HT1080 (cell line): Measurements from ENCODE around the gene INPP5A. TPM values are rescaled to one million over a fixed set of nuclear protein-coding genes. Genes with fewer than 3 reads are reported as not detected.
"Not testable (repeated sequence)": the region's sequence is repeated elsewhere in the genome, so short reads cannot be mapped to it uniquely, and the experiment has no call there.

Source experiments
- DNase-seq: peaks from one replicate; pipeline ENCODE4 v3.0.0-alpha.2; 2015; ENCODE audit warnings: low read depth
- total RNA-seq: library from RNA; depleted of rRNA; stranded (reverse); fragments of >200 nt; shearing (Covaris generic); gene quantifications from 2 replicates; pipeline ENCODE4 v1.2.3, GENCODE V29; 2014

The INPP5A gene
- total RNA-seq, 1 experiment from 2014 or later: 34.4 TPM

- no peak for DNase-seq
These were observed 255.6 kb downstream of the INPP5A start for GRCh38 chr10:132793213-132793612.

GRCh38 chr10:132793871-132794849, 256.6 kb downstream of the INPP5A start:
- DNase-seq: no peak

- no peak for DNase-seq
These were observed 259.3 kb downstream of the INPP5A start for GRCh38 chr10:132796846-132797245.

DNA sequence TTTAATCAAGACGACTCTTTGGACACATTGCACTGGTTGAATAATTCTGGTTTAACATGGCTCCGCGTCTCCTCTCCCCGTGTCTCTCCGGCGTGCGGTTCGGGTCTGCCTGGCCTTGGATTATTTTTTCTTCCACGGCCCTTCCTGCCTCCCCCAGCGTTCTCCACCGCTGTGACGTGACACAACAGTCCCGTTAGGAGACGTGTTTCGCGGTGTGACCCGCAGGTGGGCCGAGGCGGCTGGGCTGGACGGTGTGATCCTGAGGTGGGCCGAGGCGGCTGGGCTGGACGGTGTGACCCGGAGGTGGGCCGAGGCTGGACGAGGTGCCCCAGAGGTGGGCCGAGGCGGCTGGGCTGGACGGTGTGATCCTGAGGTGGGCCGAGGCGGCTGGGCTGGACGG, 260.4 kb downstream of the INPP5A start:
- not testable (repeated sequence) for DNase-seq

DNA sequence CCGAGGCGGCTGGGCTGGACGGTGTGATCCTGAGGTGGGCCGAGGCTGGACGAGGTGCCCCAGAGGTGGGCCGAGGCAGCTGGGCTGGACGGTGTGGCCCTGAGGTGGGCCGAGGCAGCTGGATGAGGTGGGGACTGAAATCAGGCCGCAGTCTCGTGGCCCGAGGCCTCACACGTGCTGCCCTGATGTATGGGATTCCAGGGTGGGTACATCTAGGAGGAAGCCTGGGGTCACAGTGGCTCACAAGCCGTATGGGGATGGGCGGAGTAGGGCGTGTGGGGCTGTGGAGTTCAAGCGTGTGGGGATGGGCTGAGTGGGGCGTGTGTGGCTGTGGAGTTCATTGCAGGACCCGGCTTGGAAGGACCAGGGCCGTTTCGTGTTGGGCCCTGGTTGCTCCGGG, 260.8 kb downstream of the INPP5A start:
- no peak for DNase-seq

DNA sequence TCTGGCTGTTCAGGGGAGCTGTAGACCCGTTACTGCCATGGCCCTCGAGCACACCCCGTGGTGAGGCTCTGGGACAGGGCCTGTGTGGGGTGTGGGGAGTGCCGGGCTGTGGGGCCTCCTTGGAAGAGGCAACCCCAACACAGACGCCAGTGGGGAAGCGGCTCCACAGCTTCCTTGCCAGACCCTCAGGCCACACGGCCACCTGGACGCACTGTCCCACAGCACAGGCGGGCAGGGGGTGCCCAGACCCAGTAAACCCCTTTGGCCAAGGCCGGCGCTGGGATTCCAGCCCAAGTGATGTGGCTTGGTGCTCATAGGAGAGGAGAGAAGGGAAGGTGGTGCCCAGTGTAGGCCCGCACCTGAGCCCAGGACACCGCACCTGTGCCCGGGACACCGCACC, 261.3 kb downstream of the INPP5A start:
- no peak for DNase-seq

GRCh38 chr10:132799865-132800264, 262.3 kb downstream of the INPP5A start:
- DNase-seq: no peak

DNA sequence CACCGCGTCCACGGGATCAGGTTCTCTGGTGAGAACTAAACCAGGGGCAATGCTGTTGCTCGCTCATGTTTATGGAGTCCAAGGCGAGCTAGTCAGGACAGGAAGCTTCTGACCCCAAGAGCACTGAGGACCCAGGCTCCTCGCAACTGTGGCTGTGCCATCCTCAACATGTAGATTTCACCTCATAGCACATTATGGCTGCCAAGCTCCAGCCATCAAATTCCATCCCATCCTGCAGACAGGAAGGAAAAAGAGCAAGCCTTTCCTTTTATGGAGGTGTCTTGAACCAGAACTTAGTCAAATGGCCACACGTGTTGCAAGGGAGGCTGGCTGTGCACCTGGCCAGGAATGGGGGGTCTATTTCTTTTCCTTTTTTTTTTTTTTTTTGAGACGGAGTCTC, 264.5 kb downstream of the INPP5A start:
- DNase-seq: no peak

DNA sequence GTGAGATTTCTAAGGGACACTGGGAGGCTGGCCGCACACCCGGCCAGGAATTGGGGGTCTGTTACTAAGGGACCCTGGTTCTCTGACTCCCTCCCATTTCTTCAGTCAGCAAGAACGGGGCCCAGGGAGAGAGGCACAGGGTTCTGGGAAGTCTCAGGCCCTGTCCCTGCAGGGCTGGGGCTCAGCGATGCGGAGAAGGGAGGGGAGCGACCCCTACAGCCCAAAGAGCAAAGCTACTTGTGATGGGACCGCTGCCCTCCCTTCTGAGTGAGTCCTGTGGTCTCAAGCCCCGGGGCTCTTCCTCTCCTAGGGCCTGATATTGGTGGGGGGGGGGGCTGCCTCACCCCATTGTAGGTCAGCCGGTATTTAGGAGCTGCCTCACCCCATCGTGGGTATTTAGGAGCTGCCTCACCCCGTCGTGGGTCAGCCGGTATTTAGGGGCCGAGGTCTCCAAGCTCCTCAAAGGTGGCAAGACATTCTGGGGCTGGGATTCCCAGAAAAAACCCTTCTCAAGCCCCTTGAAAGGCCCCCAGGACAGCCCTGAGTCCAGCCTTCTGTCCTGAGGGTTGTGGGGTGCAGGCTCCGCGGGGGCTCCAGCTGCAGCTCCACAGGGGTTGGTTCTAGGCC, 265.2 kb downstream of the INPP5A start:
- no peak for DNase-seq

- no peak for DNase-seq
These were observed 266.0 kb downstream of the INPP5A start for GRCh38 chr10:132803416-132804210.

DNA sequence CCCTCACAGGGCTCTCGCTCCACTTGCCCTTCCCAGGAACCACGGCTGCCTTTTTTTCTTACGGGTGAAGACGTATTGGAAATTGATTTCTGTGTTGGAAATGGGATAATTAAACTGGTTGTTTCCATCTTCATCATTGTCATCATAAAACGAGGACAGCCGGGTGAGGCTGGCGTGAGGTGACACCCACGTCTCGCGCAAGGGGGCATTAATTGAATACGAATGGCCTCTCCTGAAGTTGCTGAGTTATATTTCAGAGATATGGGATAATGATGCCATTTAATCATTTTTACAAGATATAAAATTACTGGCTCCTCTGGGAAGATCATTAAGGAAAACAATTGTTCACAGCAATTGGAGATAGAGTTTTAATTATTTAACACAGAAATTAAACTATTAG, 266.7 kb downstream of the INPP5A start:
- no peak for DNase-seq

DNA sequence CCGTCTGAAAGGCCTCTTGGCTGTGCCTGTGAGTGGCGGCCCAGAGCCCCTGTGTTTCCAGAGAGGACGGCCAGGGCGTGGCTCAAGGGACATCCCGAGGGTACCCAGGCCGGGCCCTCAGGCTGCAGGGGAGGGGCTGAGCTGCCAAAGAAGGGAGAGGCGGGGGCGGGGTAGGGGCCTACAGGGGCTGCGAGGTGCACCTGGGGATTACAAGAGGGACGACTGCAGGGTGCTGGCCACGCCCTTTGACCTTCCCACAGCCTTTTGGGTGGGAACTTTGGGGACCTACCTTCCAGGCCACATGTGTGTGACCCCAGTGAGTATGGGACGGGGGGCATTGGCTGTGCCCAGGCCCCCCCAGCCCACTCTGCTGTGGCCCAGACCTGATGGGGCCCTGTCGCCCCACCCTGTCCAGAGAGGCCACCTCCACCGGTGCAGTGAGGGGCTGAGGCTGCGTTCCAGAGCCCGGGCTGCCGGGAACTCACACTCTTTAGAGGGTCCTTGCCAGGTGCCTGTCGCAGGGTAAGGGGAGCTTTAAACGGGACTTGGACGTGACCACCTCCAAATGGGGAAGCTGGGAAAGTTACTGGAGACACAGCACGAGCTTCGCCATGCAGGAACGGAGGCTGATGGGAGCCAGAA, 267.3 kb downstream of the INPP5A start:
- no peak for DNase-seq

GRCh38 chr10:132805599-132805998, 268.0 kb downstream of the INPP5A start:
- no peak for DNase-seq

GRCh38 chr10:132806110-132806509, 268.5 kb downstream of the INPP5A start:
- DNase-seq: no peak

DNA sequence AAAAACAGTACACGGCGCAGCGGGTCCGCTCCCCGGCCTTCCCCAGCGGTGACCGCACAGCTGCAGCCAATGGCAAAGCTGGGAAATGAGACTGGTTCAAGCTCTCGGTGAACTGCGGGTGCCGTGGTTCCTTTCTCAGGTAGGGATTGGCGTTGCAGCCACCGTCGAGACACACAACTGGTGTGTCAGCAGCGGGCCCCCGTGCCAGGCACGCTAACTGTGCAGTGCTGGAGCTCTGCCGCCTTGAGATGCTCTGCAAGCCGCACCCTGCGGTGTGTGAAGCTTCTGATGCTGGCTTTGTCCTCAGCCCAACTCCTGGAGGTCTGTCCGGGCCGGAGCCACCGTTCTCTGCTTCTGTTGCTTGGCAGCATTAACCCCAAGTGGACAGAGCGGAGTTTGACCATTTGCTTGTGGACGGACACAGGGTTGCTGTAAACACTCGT, 269.0 kb downstream of the INPP5A start:
- DNase-seq: no peak

GRCh38 chr10:132807621-132808049, 270.0 kb downstream of the INPP5A start:
- DNase-seq: no peak

- no peak for DNase-seq
These were observed 271.0 kb downstream of the INPP5A start for GRCh38 chr10:132808383-132809231.

DNA sequence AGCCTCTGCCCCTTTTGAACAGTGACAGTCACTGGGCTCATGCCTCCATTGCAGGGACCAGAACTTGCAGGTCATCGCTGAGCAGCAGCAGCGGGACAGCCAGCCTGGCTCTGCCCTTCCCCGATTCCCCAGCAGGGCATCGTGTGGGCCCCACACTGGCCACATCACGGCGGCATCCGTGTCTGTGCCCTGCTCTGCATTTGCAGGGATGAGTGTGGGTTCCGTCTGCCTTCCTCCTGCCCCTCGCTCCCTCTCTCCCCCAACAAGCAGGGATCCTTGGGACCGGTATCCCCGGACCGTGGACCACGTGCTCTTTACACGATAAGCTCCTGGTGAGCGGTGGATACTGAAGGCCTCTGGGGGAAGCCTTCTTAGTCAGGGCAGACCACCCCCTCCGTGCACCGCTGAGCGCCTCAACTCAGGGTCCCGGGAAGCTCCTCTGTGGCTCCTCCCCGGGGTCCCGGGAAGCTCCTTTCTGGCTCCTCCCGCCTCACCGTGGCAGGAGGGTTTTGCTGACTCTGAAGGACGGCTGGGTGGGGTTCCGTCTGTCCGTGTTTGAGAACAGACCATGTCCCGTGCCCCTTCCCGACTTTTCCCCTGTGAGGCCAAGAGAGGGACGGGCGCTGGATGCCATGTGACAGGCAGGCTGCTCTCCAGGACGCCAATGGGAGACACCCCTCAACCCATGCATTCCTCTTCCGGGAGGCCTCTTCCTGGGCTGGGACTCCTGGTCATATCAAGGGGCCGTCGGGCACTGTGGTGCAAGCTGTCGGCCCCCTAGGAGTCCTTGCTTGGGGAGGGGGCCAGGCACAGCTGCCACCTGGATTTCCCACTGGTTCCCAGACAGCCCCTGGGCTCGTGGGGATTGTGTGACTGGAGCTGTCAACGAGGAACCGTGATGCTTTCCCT, 271.9 kb downstream of the INPP5A start:
- no peak for DNase-seq

DNA sequence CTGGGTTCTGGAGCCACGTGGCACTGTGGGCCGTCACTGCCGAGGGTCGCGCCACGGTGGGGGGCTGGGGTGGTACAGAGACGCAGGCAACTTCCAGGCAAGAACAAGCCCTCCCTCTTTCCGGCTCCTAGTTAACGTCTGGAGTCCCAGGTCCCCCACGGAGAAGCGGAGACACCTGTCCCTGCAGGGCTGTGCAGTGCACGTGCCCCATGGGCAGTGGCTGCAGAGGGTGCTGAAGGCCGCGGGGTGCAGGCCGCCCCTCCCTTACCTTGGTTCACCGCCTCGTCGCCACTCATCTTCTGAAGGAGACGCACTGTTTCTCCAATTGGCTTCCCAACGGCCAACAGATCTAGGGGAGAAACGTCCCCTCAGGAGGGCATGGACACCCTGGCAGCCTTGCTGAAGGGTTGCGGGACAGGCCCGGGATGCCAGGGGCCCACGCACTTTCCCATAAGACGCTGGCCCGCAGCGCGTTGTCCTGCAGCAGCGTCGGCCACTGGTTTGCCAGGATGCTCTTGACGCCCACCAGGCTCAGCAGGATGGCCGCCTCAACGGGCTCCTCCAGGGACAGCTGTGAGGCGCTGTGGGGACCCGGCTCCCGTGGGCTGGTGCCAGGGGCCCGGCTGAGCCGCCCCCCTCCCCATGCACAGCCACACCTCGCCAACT, 272.7 kb downstream of the INPP5A start:
- no peak for DNase-seq
